HEK293T (cell line): ENCODE measurements around the gene ATR.

Experiments used
- ARNT ChIP-seq: fragments of 450-650 bp; IDR thresholded peaks from 2 replicates; pipeline ENCODE4 v1.6.1; 2017; ENCODE audit warnings: mild to moderate bottlenecking
- FOXM1 ChIP-seq: fragments of 450-650 bp; IDR thresholded peaks from 2 replicates; pipeline ENCODE4 v1.6.1; 2017; ENCODE audit warnings: mild to moderate bottlenecking, borderline replicate concordance
- SP1 ChIP-seq: fragments of 450-650 bp; IDR thresholded peaks from 2 replicates; pipeline ENCODE4 v1.6.1; 2017

DNA sequence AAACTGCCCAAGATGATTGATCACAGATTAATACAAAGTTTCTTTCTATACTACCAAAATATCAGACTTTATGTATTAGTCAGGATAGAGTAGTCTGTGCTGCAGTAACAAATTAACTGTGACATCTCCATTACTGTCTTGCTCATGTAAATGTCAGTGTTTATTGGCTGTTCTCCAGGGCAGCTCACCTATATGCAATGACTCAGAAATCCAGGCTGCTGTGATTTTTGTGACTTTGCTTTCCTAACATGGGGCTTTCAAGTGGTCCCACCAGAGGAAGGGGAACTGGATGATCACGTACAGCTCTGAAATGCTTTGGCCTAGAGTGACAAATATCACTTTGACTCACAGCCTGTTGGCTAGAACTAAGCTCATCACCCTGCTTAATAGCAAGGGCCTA is 30.6 kb upstream of the ATR start:
- TF ChIP-seq SP1 (no peak), FOXM1 (no peak), ARNT (no peak)
